ENCODE results near the gene EGF.

DNA sequence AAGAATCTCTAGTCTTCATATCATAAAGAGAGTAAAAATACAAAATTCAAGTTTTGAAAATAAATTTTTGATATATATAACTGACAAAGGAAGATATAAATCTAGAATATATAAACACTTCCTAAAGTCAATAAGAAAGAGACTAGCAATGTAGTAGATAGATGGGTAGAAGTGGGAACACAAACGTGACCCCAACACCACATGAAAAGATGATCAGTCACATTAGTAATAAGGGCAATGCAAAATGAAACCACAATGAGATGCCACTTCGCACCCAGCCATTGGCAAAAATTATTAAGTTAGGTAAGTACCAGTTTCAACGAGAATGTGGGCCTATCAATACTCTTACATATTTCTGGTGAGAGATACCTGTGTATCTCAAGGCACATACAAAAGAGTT, 106.5 kb downstream of the EGF start:
- no peak for TF ChIP-seq MYC (IDR thresholded peaks at IDR 0.05; ENCODE audit: low read depth, low read length)
- TF ChIP-seq, protein P1, sequence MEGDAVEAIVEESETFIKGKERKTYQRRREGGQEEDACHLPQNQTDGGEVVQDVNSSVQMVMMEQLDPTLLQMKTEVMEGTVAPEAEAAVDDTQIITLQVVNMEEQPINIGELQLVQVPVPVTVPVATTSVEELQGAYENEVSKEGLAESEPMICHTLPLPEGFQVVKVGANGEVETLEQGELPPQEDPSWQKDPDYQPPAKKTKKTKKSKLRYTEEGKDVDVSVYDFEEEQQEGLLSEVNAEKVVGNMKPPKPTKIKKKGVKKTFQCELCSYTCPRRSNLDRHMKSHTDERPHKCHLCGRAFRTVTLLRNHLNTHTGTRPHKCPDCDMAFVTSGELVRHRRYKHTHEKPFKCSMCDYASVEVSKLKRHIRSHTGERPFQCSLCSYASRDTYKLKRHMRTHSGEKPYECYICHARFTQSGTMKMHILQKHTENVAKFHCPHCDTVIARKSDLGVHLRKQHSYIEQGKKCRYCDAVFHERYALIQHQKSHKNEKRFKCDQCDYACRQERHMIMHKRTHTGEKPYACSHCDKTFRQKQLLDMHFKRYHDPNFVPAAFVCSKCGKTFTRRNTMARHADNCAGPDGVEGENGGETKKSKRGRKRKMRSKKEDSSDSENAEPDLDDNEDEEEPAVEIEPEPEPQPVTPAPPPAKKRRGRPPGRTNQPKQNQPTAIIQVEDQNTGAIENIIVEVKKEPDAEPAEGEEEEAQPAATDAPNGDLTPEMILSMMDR (IDR thresholded peaks at IDR 0.05; ENCODE audit: low read depth, low read length): no peak
- TF ChIP-seq, protein P2, sequence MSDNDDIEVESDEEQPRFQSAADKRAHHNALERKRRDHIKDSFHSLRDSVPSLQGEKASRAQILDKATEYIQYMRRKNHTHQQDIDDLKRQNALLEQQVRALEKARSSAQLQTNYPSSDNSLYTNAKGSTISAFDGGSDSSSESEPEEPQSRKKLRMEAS (IDR thresholded peaks at IDR 0.05; ENCODE audit: low read depth, low read length): no peak
